Pulmonary artery endothelial cell (primary cell): ENCODE data around the gene NAPB. TPM values are rescaled to one million over a fixed set of nuclear protein-coding genes. Genes with fewer than 3 reads are reported as not detected.
"Not testable (repeated sequence)": the region's sequence is repeated elsewhere in the genome, so short reads cannot be mapped to it uniquely, and the experiment has no call there.

Experiments used
- DNase-seq: peaks from one replicate; pipeline ENCODE4 v3.0.0-alpha.2; 2011; ENCODE audit warnings: low read depth, low spot score
- total RNA-seq: library from RNA; depleted of rRNA; stranded (reverse); fragments of >200 nt; gene quantifications from 2 replicates; pipeline ENCODE4 v1.2.3, GENCODE V29; 2014

NAPB gene
- total RNA-seq = 4.5 and 11.4 TPM in 2 replicates

DNA sequence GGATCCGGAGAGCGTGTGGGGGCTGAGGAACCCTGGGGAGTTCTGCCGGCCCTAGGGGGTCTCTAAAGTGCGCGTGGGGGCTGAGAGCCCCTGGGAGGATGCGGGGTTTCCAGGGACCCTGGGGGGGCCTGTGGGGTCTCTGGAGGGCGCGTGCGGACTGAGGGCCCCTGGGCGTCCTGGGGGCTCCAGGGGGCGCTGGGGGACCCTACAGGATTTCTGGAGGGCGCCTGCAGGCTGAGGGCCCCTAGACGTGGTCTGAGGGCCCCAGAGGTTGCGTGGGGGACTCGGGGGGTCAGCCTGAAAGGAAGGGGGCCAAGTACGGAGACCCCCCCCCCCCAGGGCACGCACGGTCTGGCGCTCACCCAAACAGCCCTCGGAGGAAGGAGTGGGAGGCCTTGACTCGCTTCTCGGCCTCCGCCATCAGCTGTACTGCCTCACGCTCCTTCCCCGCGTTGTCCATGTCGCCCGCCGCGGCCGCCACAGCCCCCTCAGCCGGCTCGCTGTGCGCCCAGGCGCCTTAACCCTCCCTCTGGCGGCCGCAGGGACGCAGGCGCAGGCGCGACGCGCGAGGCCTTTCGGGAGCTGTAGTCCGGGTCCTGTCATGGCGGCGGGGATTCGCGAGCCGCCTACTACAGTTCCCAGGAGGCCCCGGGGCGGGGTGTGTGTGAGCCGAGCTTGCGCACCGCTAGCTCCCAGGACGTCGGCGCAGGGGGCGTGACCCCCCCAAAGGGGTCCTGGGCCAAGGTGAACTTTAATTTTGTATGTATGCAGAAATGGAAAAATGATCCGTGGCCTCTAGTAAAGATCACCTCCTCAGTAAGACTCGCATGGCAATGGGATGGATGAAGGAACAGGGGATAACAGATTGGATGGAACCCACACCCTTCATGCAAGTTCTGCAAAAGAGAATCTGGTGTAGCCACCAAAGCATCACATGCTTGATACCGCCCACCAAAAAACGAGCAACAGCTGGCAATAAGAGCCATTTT, at the start of gene NAPB:
TSS of gene NAPB (minus strand) at position 546 of the 989 bp plus-strand sequence. CDS start at position 460, 86 bp downstream.
- peak; percentile 71 for DNase-seq

DNA sequence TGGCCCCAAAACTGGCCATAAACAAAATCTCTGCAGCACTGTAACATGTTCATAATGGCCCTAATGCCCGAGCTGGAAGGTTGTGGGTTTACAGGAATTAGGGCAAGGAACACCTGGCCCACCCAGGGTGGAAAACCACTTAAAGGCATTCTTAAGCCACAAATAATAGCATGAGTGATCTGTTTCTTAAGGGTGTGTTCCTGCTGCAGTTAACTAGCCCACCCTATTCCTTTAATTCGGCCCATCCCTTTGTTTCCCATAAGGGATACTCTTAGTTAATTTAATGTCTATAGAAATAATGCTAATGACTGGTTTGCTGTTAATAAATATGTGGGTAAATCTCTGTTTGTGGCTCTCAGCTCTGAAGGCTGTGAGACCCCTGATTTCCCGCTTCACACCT, 45.7 kb upstream of the NAPB start:
- not testable (repeated sequence) for DNase-seq

GRCh38 chr20:23461180-23461579, 39.9 kb upstream of the NAPB start:
- no peak for DNase-seq

- DNase-seq = no peak
Observed at GRCh38 chr20:23459461-23460150, 38.3 kb upstream of the NAPB start.

GRCh38 chr20:23456873-23457272, 35.6 kb upstream of the NAPB start:
- DNase-seq = no peak

- no peak for DNase-seq
Observed at GRCh38 chr20:23456409-23456808, 35.1 kb upstream of the NAPB start.

- no peak for DNase-seq
Observed at GRCh38 chr20:23455639-23456038, 34.4 kb upstream of the NAPB start.

- no peak for DNase-seq
Observed at GRCh38 chr20:23454816-23455215, 33.5 kb upstream of the NAPB start.

DNA sequence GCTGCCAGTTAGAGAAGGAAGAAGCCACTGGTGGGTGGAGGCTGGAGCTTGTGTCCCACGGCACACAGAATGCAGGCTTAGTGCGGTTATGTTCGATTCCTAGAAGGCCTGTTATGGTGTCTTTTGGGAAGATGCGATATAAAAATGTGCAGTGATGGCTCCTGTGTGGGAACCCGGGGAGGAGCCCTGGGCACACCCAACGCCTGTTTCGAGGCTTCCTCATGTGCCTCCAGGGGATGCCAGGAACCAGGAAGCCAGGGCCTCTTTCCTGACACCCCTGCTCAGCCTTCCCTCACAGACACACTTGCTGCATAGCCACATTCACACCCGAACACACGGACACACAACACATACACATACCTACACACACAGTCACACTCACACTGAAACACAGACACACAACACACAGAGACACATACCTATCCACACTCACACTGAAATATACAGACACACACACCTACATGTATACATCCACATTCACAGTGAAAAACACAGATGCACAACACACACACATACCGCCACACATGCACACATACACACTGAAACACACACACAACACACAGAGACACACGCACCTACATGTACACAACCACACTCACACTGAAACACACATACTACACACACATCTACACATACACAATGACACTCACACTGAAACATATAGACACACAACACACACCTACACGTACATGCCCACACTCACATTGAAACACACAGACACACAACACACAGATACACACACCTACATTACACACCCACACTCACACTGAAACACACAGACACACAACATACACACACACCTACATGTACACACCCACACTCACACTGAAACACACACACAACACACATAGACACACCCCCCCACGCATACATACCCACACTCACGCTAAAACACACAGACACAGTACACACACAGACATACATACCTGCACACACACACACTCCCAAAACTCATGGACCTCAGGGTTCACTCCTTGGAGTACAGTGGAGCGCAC, 32.6 kb upstream of the NAPB start:
- DNase-seq = no peak

GRCh38 chr20:23452776-23453175, 31.5 kb upstream of the NAPB start, which contains the start of gene CST11:
TSS of gene CST11 (minus strand) at chr20:23452876. CDS start at chr20:23452811, 65 bp downstream.
- no peak for DNase-seq

- no peak for DNase-seq
Observed at GRCh38 chr20:23451956-23452487, 30.7 kb upstream of the NAPB start.

GRCh38 chr20:23450877-23451276, 29.6 kb upstream of the NAPB start:
- DNase-seq = no peak

GRCh38 chr20:23449421-23449820, 28.1 kb upstream of the NAPB start:
- no peak for DNase-seq

DNA sequence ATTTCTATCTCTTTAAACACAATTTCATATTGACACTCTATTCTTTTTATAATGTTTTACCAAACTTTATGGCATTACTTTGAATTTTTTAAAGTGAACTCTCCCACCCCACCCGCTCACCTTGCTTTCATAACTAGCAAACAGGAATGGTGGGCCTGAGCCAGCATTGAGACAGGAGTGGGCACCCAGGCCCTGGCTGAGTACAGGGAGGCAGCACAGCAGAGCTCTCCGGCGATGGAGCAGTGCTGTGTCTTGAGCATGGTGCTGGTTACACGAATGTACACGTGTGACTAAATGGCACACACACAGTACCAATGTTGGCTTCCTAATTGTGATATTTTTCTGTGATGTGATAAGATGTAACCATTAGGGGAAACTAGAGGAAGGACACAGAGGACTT, 26.9 kb upstream of the NAPB start:
- DNase-seq = no peak

GRCh38 chr20:23446505-23446904, 25.2 kb upstream of the NAPB start:
- DNase-seq = no peak

GRCh38 chr20:23445596-23446217, 24.4 kb upstream of the NAPB start:
- DNase-seq = no peak

DNA sequence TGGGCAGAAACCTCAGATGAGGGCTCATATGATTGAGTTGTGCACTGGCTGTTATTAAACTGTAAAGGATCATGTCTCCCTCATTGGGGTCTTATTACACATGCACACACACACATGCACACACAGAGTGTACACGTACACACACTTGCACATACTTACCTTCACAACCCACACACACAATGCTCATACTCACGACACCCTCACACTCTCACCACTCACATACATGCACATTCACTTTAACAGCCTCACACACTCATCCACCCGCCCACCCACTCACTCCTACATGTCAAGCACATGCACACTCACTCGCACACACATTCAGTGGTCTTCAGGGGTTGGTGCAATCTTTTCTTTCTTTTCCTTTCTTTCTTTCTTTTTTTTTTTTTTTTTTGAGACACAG, 23.6 kb upstream of the NAPB start:
- DNase-seq = no peak

DNA sequence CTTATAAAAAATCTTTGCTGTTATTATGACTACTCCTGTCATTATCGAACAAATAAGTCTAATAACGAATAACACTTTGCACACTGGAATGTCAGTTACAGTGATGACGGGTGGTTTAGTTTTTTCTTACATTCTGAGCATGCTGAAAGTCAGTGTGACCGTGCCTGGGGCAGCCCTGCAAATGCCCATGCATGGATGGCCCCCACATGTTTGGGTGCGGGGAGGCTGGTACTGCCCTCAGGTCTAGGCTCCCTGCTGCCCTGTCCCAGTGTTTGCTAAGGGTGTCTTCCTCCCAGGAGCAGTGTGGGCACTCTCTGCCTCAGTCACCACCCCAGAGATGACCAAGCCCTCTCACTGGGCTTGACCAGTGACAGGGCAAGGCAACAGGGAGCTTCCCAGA, 21.1 kb upstream of the NAPB start:
- no peak for DNase-seq

- DNase-seq = no peak
Observed at GRCh38 chr20:23441850-23442313, 20.6 kb upstream of the NAPB start.

DNA sequence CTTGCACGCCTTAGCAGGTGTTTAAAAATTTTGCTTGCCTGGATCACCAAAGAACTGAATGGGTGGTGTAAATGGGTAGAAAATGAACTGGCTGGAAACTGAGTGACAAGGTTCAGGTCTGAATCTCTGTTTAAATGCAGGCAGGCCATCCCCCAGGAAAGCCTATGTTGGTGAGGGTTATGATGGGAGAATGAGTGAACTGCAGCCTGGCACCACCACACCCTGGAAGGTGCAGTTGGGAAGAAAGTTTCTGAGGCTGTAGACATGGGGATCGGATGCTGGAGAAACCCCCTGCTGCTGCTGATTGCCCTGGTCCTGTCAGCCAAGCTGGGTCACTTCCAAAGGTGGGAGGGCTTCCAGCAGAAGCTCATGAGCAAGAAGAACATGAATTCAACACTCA, 18.7 kb upstream of the NAPB start:
- DNase-seq = no peak
